GM18498 (cell line): ENCODE results near the gene RNF227.
"Not testable (repeated sequence)": the region's sequence is repeated elsewhere in the genome, so short reads cannot be mapped to it uniquely, and the experiment has no call there.

Experiments
- ATAC-seq: cut with Tn5 transposase; IDR thresholded peaks from one replicate; pipeline ENCODE4 v1.9.1; 2021; ENCODE audit warnings: mild to moderate bottlenecking, moderate library complexity; ENCODE audit not compliant: unreplicated experiment

RNF227 gene

DNA sequence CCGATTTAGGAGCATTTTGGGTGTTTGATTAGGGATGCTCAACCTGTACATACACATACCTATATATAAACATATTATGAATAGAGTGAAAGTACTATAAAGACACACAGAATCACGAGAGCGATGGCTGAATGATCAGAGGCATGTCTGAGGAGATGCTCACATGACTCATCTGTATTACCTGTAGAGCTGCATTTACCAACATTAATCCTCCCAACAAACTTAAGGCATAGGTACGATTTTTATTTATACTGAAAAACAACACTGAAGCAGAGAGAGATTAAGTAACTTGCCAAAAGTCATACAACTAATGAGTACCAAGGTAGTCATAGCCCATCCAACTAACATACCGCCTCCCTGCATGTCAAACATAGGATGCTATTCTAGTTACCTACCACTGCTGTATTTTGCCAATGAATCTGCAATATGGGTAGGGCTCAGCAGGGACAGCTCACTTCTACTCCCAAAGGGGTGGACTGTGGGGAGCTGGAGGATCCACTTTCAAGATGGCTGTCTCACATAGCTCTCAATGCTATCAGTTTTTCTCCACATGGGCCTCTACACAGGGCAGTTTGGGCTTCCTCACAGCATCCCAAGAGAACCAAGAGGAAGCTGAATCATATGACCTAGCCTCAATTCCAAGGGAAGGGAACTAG, 51.0 kb downstream of the RNF227 start:
- no peak for ATAC-seq

- not testable (repeated sequence) for ATAC-seq
Observed at GRCh38 chr17:7864384-7864783, 51.7 kb downstream of the RNF227 start.
